Endothelial cell of umbilical vein (primary cell): ENCODE data around the gene HTR3D. TPM values are rescaled to one million over a fixed set of nuclear protein-coding genes. Genes with fewer than 3 reads are reported as not detected.
"Not testable (repeated sequence)": the region's sequence is repeated elsewhere in the genome, so short reads cannot be mapped to it uniquely, and the experiment has no call there.

Source experiments
- BruUV-seq: library from RNA; stranded (reverse); fragments of 400-500 nt; replicated peaks from 2 replicates; lab custom pipeline; 2021; lab: Mats Ljungman, UMichigan
- CTCF ChIA-PET: fragments of 300-600, 350-600 bp; sonication (Branson Sonifier 250); formaldehyde crosslinking; loops from one replicate; lab custom pipeline; 2021; ENCODE audit warnings: antibody characterized with exemption, inconsistent platforms; lab: Charles Lee
- POLR2A ChIA-PET: fragments of 300-600, 350-600 bp; sonication (Branson Sonifier 250); formaldehyde crosslinking; loops from one replicate; lab custom pipeline; 2021; ENCODE audit warnings: antibody characterized with exemption, inconsistent platforms; lab: Charles Lee
- DNase-seq: peaks from one replicate; pipeline ENCODE4 v3.0.0-alpha.2; 2011; ENCODE audit warnings: low read depth, low spot score
- FAIRE-seq: peaks from 2 replicates; lab custom pipeline; 2011; peaks lifted over from hg19 to GRCh38; lab: Jason Lieb, UNC
- H2AFZ ChIP-seq: 2 replicates; pipeline ENCODE4 v1.6.0; 2012; ENCODE audit warnings: low read depth, low read length, control low read depth, inconsistent platforms
- H3K27ac ChIP-seq: 2 replicates; pipeline ENCODE4 v1.5.1; 2011; ENCODE audit warnings: low read depth, mild to moderate bottlenecking, control low read depth, low read length, moderate library complexity; ENCODE audit not compliant: insufficient read depth
- H3K27me3 ChIP-seq, 2 experiments: 2 replicates each; pipeline versions ENCODE4 v1.6.0 to v1.6.1; 2011; ENCODE audit warnings: low read length in 2 of 2, mixed read lengths in 1 of 2; ENCODE audit not compliant: control insufficient read depth in 2 of 2, insufficient read depth in 2 of 2
- H3K36me3 ChIP-seq, 2 experiments: 2 replicates in 1 of 2; 3 replicates in 1 of 2; pipeline ENCODE4 v1.5.1; 2011; ENCODE audit warnings: low read length in 2 of 2, mild to moderate bottlenecking in 1 of 2, moderate library complexity in 1 of 2; ENCODE audit not compliant: control insufficient read depth in 2 of 2, insufficient read depth in 2 of 2; ENCODE audit errors: extremely low read depth in 1 of 2
- H3K4me1 ChIP-seq: 3 replicates; pipeline ENCODE4 v1.5.1; 2011; ENCODE audit warnings: mild to moderate bottlenecking, low read length; ENCODE audit not compliant: control insufficient read depth, insufficient read depth; ENCODE audit errors: extremely low read depth
- H3K4me2 ChIP-seq: 2 replicates; pipeline ENCODE4 v1.6.1; 2011; ENCODE audit warnings: low read length, control low read depth, mixed read lengths; ENCODE audit not compliant: insufficient read depth
- H3K4me3 ChIP-seq, 3 experiments: fragments of 200-600 bp in 1 of 3; sonication (generic), shearing (Covaris generic) in 1 of 3; replicated peaks in 1 of 3; 2 replicates each; pipeline ENCODE4 v1.5.1; 2011 to 2016; ENCODE audit warnings: control low read depth in 3 of 3, low read length in 3 of 3, mild to moderate bottlenecking in 2 of 3, inconsistent platforms in 1 of 3, low read depth in 1 of 3, moderate library complexity in 1 of 3; ENCODE audit not compliant: insufficient read depth in 1 of 3
- H3K79me2 ChIP-seq: 2 replicates; pipeline ENCODE4 v1.6.0; 2012; ENCODE audit warnings: low read length, inconsistent platforms; ENCODE audit not compliant: control insufficient read depth, insufficient read depth
- H3K9ac ChIP-seq: replicated peaks from 2 replicates; pipeline ENCODE3; 2011; ENCODE audit warnings: low read length, control low read depth; ENCODE audit not compliant: insufficient read depth; ENCODE audit errors: extremely low read depth
- H3K9me1 ChIP-seq: replicated peaks from 3 replicates; pipeline ENCODE4 v1.6.0; 2011; ENCODE audit warnings: mild to moderate bottlenecking, low read length; ENCODE audit not compliant: control insufficient read depth, insufficient read depth; ENCODE audit errors: extremely low read depth
- H3K9me3 ChIP-seq: replicated peaks from 2 replicates; pipeline ENCODE4 v1.5.1; 2012; ENCODE audit warnings: low read length, inconsistent platforms; ENCODE audit not compliant: control insufficient read depth, insufficient read depth
- H4K20me1 ChIP-seq: replicated peaks from 2 replicates; pipeline ENCODE3; 2011; ENCODE audit warnings: mild to moderate bottlenecking, low read length; ENCODE audit not compliant: control insufficient read depth, insufficient read depth; ENCODE audit errors: extremely low read depth
- EZH2 ChIP-seq: IDR thresholded peaks from 2 replicates; pipeline ENCODE4 v1.6.1; 2012; ENCODE audit warnings: borderline replicate concordance, low read depth, mild to moderate bottlenecking, moderate library complexity, low read length, inconsistent platforms; ENCODE audit not compliant: severe bottlenecking
- FOS ChIP-seq: IDR thresholded peaks from 2 replicates; pipeline ENCODE4 v1.6.1; 2011; ENCODE audit warnings: mild to moderate bottlenecking, low read length, moderate library complexity, borderline replicate concordance; ENCODE audit not compliant: insufficient read depth
- GATA2 ChIP-seq: IDR thresholded peaks from 2 replicates; pipeline ENCODE4 v1.7.0; 2011; ENCODE audit warnings: low read depth, mild to moderate bottlenecking, moderate library complexity, mixed read lengths, low read length; ENCODE audit not compliant: insufficient read length, insufficient read depth
- JUN ChIP-seq: IDR thresholded peaks from 2 replicates; pipeline ENCODE4 v1.6.1; 2011; ENCODE audit warnings: borderline replicate concordance, low read depth; ENCODE audit not compliant: insufficient read length, insufficient read depth
- MYC ChIP-seq: IDR thresholded peaks from one replicate; pipeline ENCODE4 v1.6.1; 2011; ENCODE audit warnings: mild to moderate bottlenecking, low read depth, low read length
- POLR2A ChIP-seq: IDR thresholded peaks from 2 replicates; pipeline ENCODE4 v1.6.1; 2012; ENCODE audit warnings: low read depth, mild to moderate bottlenecking, control low read depth, low read length
- POLR2AphosphoS5 ChIP-seq: IDR thresholded peaks from 2 replicates; pipeline ENCODE4 v1.6.1; 2012; ENCODE audit warnings: low read depth, mild to moderate bottlenecking, control low read depth, low read length, moderate library complexity; ENCODE audit not compliant: insufficient read depth
- dilution Hi-C: fragments of 300-500 bp; cut with MboI; formaldehyde crosslinking; loops from one replicate; pipeline ENCODE4 v1.15.0; 2019; ENCODE audit warnings: low sequenced_read_pairs; ENCODE audit not compliant: extremely low pct_ligation_motif_present
- intact Hi-C: fragments of 100-400 bp; cut with micrococcal nuclease; formaldehyde crosslinking; loops from one replicate; pipeline ENCODE4 v1.10.0; 2022
- polyA plus RNA-seq, 4 experiments: library from polyadenylated mRNA; depleted of rRNA in 3 of 4; stranded (reverse) in 3 of 4; unstranded in 1 of 4; fragments of >200 nt; gene quantifications; 2 replicates each; pipeline versions ENCODE4 v1.2.1 to v1.2.3, GENCODE V29; 2011 to 2012; ENCODE audit warnings: missing spikeins in 1 of 4
- total RNA-seq: library from RNA; stranded (reverse); gene quantifications from 2 replicates; pipeline ENCODE4 v1.2.3, GENCODE V29; 2021
- TF ChIP-seq, protein P1 (sequence below): IDR thresholded peaks from 2 replicates; pipeline ENCODE4 v1.6.1; 2011; ENCODE audit not compliant: insufficient read depth, insufficient read length
- TF ChIP-seq, protein P2 (sequence below), 2 donors: IDR thresholded peaks; 1 replicate in 1 of 2; 2 replicates in 1 of 2; pipeline ENCODE4 v1.5.1; 2011; ENCODE audit warnings: low read length in 2 of 2, mild to moderate bottlenecking in 2 of 2, moderate library complexity in 2 of 2, control low read depth in 1 of 2, inconsistent platforms in 1 of 2, low read depth in 1 of 2; ENCODE audit not compliant: insufficient read depth in 1 of 2; ENCODE audit errors: extremely low read depth in 1 of 2

HTR3D gene
- total and polyA plus RNA-seq, 2 donors (not counting 3 experiments of a cell fraction or from before 2014, with no cell fraction given) = not detected

DNA sequence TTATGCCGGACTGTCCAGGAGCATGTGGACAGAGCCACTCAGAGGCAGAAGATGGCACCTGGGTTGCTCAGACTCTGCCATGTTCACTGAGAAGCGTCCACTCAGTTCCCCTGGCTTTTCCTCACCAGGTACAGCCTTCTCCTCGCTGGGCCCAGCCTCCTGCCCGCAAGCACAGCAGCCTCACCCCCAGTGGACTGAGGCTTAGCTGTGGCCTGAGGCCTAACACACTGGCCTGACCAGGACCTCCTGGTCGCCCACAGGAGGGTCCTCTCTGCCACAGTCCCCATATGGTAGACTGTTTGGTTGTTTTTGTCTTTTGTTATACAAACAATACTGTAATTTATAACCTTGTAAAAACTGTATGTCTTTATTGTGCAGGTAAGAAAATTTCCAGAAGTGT, 36.8 kb downstream of the HTR3D start:
- no peak for FAIRE-seq
- dilution Hi-C loops = no loop called here
- TF ChIP-seq POLR2AphosphoS5 (no peak), MYC (no peak), EZH2 (no peak), JUN (no peak), POLR2A (no peak), GATA2 (no peak), FOS (no peak)
- TF ChIP-seq, protein P1, sequence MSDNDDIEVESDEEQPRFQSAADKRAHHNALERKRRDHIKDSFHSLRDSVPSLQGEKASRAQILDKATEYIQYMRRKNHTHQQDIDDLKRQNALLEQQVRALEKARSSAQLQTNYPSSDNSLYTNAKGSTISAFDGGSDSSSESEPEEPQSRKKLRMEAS = no peak
- TF ChIP-seq, protein P2, sequence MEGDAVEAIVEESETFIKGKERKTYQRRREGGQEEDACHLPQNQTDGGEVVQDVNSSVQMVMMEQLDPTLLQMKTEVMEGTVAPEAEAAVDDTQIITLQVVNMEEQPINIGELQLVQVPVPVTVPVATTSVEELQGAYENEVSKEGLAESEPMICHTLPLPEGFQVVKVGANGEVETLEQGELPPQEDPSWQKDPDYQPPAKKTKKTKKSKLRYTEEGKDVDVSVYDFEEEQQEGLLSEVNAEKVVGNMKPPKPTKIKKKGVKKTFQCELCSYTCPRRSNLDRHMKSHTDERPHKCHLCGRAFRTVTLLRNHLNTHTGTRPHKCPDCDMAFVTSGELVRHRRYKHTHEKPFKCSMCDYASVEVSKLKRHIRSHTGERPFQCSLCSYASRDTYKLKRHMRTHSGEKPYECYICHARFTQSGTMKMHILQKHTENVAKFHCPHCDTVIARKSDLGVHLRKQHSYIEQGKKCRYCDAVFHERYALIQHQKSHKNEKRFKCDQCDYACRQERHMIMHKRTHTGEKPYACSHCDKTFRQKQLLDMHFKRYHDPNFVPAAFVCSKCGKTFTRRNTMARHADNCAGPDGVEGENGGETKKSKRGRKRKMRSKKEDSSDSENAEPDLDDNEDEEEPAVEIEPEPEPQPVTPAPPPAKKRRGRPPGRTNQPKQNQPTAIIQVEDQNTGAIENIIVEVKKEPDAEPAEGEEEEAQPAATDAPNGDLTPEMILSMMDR (IDR thresholded peaks at IDR 0.05; ENCODE audit: extremely low read depth in 1 of 2, insufficient read depth in 1 of 2, low read depth in 1 of 2, low read length in 2 of 2) = no peak

DNA sequence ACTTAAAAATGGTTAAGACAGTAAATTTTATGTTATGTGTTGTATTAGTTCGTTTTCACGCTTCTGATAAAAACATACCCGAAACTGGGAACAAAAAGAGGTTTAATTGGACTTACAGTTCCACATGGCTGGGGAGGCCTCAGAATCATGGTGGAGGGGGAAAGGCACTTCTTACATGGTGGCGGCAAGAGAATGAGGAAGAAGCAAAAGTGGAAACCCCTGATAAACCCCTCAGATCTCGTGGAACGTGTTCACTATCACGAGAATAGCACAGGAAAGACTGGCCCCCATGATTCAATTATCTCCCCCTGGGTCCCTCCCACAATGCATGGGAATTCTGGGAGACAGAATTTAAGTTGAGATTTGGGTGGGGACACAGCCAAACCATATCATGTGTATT, 39.6 kb downstream of the HTR3D start:
- H3K79me2 ChIP-seq, FAIRE-seq, H3K4me2 ChIP-seq, H3K4me3 ChIP-seq, H2AFZ ChIP-seq, H3K27me3 ChIP-seq, DNase-seq, dilution Hi-C loops, H3K27ac ChIP-seq, intact Hi-C loops, H3K4me1 ChIP-seq, H3K36me3 ChIP-seq, BruUV-seq, CTCF ChIA-PET, H3K9me1 ChIP-seq, H3K9ac ChIP-seq, POLR2A ChIA-PET, H3K9me3 ChIP-seq, H4K20me1 ChIP-seq: not testable (repeated sequence)

More for the DNA sequence above, 36.8 kb downstream of the HTR3D start:
- intact Hi-C loops = no loop called here
- POLR2A ChIA-PET = no interaction called here
- Histone ChIP-seq H3K9me3 (no peaks in the 10 kb centered on the region), H2AFZ (no peak overlapping the region), H3K4me2 (no peak overlapping the region), H3K27me3 (peaks cover 0 to 5% of the 10 kb centered on the region in 2 experiments), H3K9ac (no peak overlapping the region), H3K9me1 (no peaks in the 10 kb centered on the region), H3K4me3 (no peak overlapping the region), H3K27ac (no peak overlapping the region), H4K20me1 (no peaks in the 10 kb centered on the region), H3K4me1 (no peaks in the 10 kb centered on the region), H3K79me2 (no peaks in the 10 kb centered on the region), H3K36me3 (no peaks in the 10 kb centered on the region)
- CTCF ChIA-PET = no interaction called here
- no TSS peak for BruUV-seq
- no peak for DNase-seq
